CD4-positive, CD25-positive, alpha-beta regulatory T cell (primary cell): ENCODE measurements around the gene MSANTD2. TPM values are rescaled to one million over a fixed set of nuclear protein-coding genes. Genes with fewer than 3 reads are reported as not detected.
A peak's percentile ranks its signal among the peaks of the same experiment; 100 is the strongest.

Experiments
- ATAC-seq, 2 donors: fragments of 150-1000 bp; cut with Tn5 transposase; one replicate each; pipeline ENCODE4 v1.10.0; 2021; ENCODE audit warnings: low read depth in 2 of 2, moderate number of reproducible peaks in 2 of 2, moderate library complexity in 1 of 2
- DNase-seq, 3 donors: peaks; one replicate each; pipeline versions ENCODE4 v3.0.0 to v3.0.0-alpha.2; 2012 to 2022; ENCODE audit warnings: mixed read lengths in 1 of 3
- H3K27ac ChIP-seq: one replicate; pipeline ENCODE4 v1.7.0; 2013; ENCODE audit warnings: mild to moderate bottlenecking, low read length; ENCODE audit not compliant: insufficient read depth, poor library complexity, severe bottlenecking
- H3K27me3 ChIP-seq: one replicate; pipeline ENCODE4 v1.7.0; 2013; ENCODE audit warnings: low read length; ENCODE audit not compliant: control insufficient read depth, insufficient read depth
- H3K36me3 ChIP-seq: one replicate; pipeline ENCODE4 v1.7.0; 2013; ENCODE audit warnings: mild to moderate bottlenecking, low read length, moderate library complexity; ENCODE audit not compliant: control insufficient read depth, insufficient read depth
- H3K4me1 ChIP-seq: 2 replicates; pipeline ENCODE4 v1.7.0; 2013; ENCODE audit warnings: mild to moderate bottlenecking, low read length; ENCODE audit not compliant: insufficient read depth, control insufficient read depth, poor library complexity, severe bottlenecking
- H3K4me3 ChIP-seq: one replicate; pipeline ENCODE4 v1.7.0; 2013; ENCODE audit warnings: low read depth, mild to moderate bottlenecking, low read length, moderate library complexity
- H3K9me3 ChIP-seq, 2 experiments: 1 replicate in 1 of 2; 2 replicates in 1 of 2; pipeline ENCODE4 v1.7.0; 2013; ENCODE audit warnings: low read length in 2 of 2, mild to moderate bottlenecking in 1 of 2, moderate library complexity in 1 of 2; ENCODE audit not compliant: control insufficient read depth in 2 of 2
- H3K27ac Mint-ChIP-seq, 3 donors: one replicate each; pipeline ENCODE4 v1.8.0; 2020 to 2022; ENCODE audit warnings: mild to moderate bottlenecking in 3 of 3, mixed read lengths in 3 of 3, moderate library complexity in 2 of 3
- H3K27me3 Mint-ChIP-seq: one replicate; pipeline ENCODE4 v1.8.0; 2022; ENCODE audit warnings: mild to moderate bottlenecking, mixed read lengths
- H3K36me3 Mint-ChIP-seq: one replicate; pipeline ENCODE4 v1.8.0; 2020; ENCODE audit warnings: mixed read lengths
- H3K4me1 Mint-ChIP-seq, 4 donors: one replicate each; pipeline ENCODE4 v1.8.0; 2020 to 2022; ENCODE audit warnings: mixed read lengths in 4 of 4, mild to moderate bottlenecking in 1 of 4
- H3K4me3 Mint-ChIP-seq, 4 donors: one replicate each; pipeline ENCODE4 v1.8.0; 2020 to 2022; ENCODE audit warnings: mild to moderate bottlenecking in 4 of 4, mixed read lengths in 4 of 4, moderate library complexity in 3 of 4
- H3K9me3 Mint-ChIP-seq, 7 donors: one replicate each; pipeline ENCODE4 v1.8.0; 2020 to 2022; ENCODE audit warnings: mixed read lengths in 7 of 7, mild to moderate bottlenecking in 3 of 7, moderate library complexity in 2 of 7
- polyA plus RNA-seq, 4 donors: library from polyadenylated mRNA; unstranded; fragments of 300-500 nt; fragmentation: Illumina TruSeq; gene quantifications; one replicate each; pipeline ENCODE4 v1.2.3, GENCODE V29; 2021
- total RNA-seq: library from RNA; stranded (reverse); gene quantifications from one replicate; pipeline ENCODE4 v1.2.3, GENCODE V29; 2022

The MSANTD2 gene
- total and polyA plus RNA-seq, 5 donors from 2014 or later: 1.9 to 10.0 (median 4.2) TPM

- peaks cover 59% of the 10 kb centered on the region for H3K27me3 Mint-ChIP-seq
- no peaks in the 10 kb centered on the region for H3K9me3 ChIP-seq
Observed at GRCh38 chr11:124756753-124757227, 43.4 kb downstream of the MSANTD2 start.

GRCh38 chr11:124756033-124756752 is 44.0 kb downstream of the MSANTD2 start:
- ATAC-seq (no peak), DNase-seq (no peak)
- Mint-ChIP-seq H3K36me3 (no peaks in the 10 kb centered on the region), H3K27me3 (peaks cover 53% of the 10 kb centered on the region), H3K4me1 (peaks cover 0 to 28% (median 5%) of the 10 kb centered on the region in 4 donors), H3K9me3 (peaks cover 0 to 2% (median 0%) of the 10 kb centered on the region in 7 donors), H3K27ac (no peak overlapping the region), H3K4me3 (no peak overlapping the region)
- peaks cover 9% of the 10 kb centered on the region for H3K27me3 ChIP-seq
- no peaks in the 10 kb centered on the region for H3K9me3 ChIP-seq
- H3K4me1 ChIP-seq: peaks cover 26% of the 10 kb centered on the region
- H3K27ac ChIP-seq: no peak overlapping the region
- H3K4me3 ChIP-seq: no peak overlapping the region
- H3K36me3 ChIP-seq: no peaks in the 10 kb centered on the region

More at GRCh38 chr11:124756753-124757227, 43.4 kb downstream of the MSANTD2 start:
- no peaks in the 10 kb centered on the region for H3K36me3 Mint-ChIP-seq
- peaks cover 0 to 34% (median 6%) of the 10 kb centered on the region in 4 donors for H3K4me1 Mint-ChIP-seq
- Histone ChIP-seq H3K36me3 (no peaks in the 10 kb centered on the region), H3K27me3 (peaks cover 12% of the 10 kb centered on the region), H3K4me3 (no peak overlapping the region), H3K27ac (no peak overlapping the region), H3K4me1 (peaks cover 32% of the 10 kb centered on the region)
- no peak for DNase-seq
- peaks cover 0 to 2% (median 0%) of the 10 kb centered on the region in 7 donors for H3K9me3 Mint-ChIP-seq
- no peak overlapping the region for H3K27ac Mint-ChIP-seq
- ATAC-seq: no peak
- no peak overlapping the region for H3K4me3 Mint-ChIP-seq

- peaks cover 0 to 2% (median 0%) of the 10 kb centered on the region in 7 donors for H3K9me3 Mint-ChIP-seq
- H3K4me3 Mint-ChIP-seq: no peak overlapping the region
- no peak overlapping the region for H3K4me3 ChIP-seq
- no peak overlapping the region for H3K27ac Mint-ChIP-seq
- ATAC-seq (no peak), DNase-seq (no peak)
- no peaks in the 10 kb centered on the region for H3K36me3 ChIP-seq
- peaks cover 17% of the 10 kb centered on the region for H3K4me1 ChIP-seq
- H3K9me3 ChIP-seq: no peaks in the 10 kb centered on the region
- H3K27me3 Mint-ChIP-seq: peaks cover 49% of the 10 kb centered on the region
- peaks cover 5% of the 10 kb centered on the region for H3K27me3 ChIP-seq
- no peaks in the 10 kb centered on the region for H3K36me3 Mint-ChIP-seq
- peaks cover 0 to 17% (median 5%) of the 10 kb centered on the region in 4 donors for H3K4me1 Mint-ChIP-seq
- no peak overlapping the region for H3K27ac ChIP-seq
Observed at GRCh38 chr11:124754710-124755109, 45.5 kb downstream of the MSANTD2 start.

- H3K27ac Mint-ChIP-seq: no peak overlapping the region
- H3K9me3 ChIP-seq: no peaks in the 10 kb centered on the region
- peaks cover 0 to 15% (median 5%) of the 10 kb centered on the region in 4 donors for H3K4me1 Mint-ChIP-seq
- no peak overlapping the region for H3K4me3 Mint-ChIP-seq
- no peak overlapping the region for H3K4me3 ChIP-seq
- DNase-seq: no peak
- H3K4me1 ChIP-seq: peaks cover 13% of the 10 kb centered on the region
- H3K9me3 Mint-ChIP-seq: peaks cover 0 to 2% (median 0%) of the 10 kb centered on the region in 7 donors
- no peak overlapping the region for H3K27ac ChIP-seq
- H3K27me3 ChIP-seq: peaks cover 5% of the 10 kb centered on the region
- H3K36me3 Mint-ChIP-seq: no peaks in the 10 kb centered on the region
- no peak for ATAC-seq
- H3K27me3 Mint-ChIP-seq: peaks cover 46% of the 10 kb centered on the region
- no peaks in the 10 kb centered on the region for H3K36me3 ChIP-seq
Observed at GRCh38 chr11:124754309-124754708, 45.9 kb downstream of the MSANTD2 start.

- peaks cover 0 to 14% (median 5%) of the 10 kb centered on the region in 4 donors for H3K4me1 Mint-ChIP-seq
- peaks cover 5% of the 10 kb centered on the region for H3K27me3 ChIP-seq
Observed at GRCh38 chr11:124753624-124754023, 46.6 kb downstream of the MSANTD2 start.

GRCh38 chr11:124753205-124753604 is 47.0 kb downstream of the MSANTD2 start:
- H3K4me3 Mint-ChIP-seq: peak overlapping the region in 2 of 4 donors; percentile 29 to 45
- peaks cover 0 to 1% (median 0%) of the 10 kb centered on the region in 7 donors for H3K9me3 Mint-ChIP-seq
- no peak for ATAC-seq
- no peak overlapping the region for H3K27ac Mint-ChIP-seq
- no peak overlapping the region for H3K27ac ChIP-seq
- peaks cover 5% of the 10 kb centered on the region for H3K27me3 ChIP-seq
- H3K27me3 Mint-ChIP-seq: peaks cover 35% of the 10 kb centered on the region
- H3K4me3 ChIP-seq: no peak overlapping the region
- no peaks in the 10 kb centered on the region for H3K36me3 ChIP-seq
- H3K4me1 Mint-ChIP-seq: peaks cover 0 to 12% (median 2%) of the 10 kb centered on the region in 4 donors
- no peaks in the 10 kb centered on the region for H3K9me3 ChIP-seq
- no peak for DNase-seq
- no peaks in the 10 kb centered on the region for H3K36me3 Mint-ChIP-seq
- H3K4me1 ChIP-seq: peaks cover 2% of the 10 kb centered on the region

More at GRCh38 chr11:124753624-124754023, 46.6 kb downstream of the MSANTD2 start:
- H3K27ac Mint-ChIP-seq: no peak overlapping the region
- H3K4me3 Mint-ChIP-seq: peak overlapping the region in 1 of 4 donors; percentile 45
- no peak overlapping the region for H3K27ac ChIP-seq
- H3K9me3 Mint-ChIP-seq: peaks cover 0 to 2% (median 0%) of the 10 kb centered on the region in 7 donors
- no peak overlapping the region for H3K4me3 ChIP-seq
- H3K36me3 ChIP-seq: no peaks in the 10 kb centered on the region
- H3K27me3 Mint-ChIP-seq: peaks cover 39% of the 10 kb centered on the region
- H3K9me3 ChIP-seq: no peaks in the 10 kb centered on the region
- ATAC-seq: no peak
- peaks cover 6% of the 10 kb centered on the region for H3K4me1 ChIP-seq
- no peaks in the 10 kb centered on the region for H3K36me3 Mint-ChIP-seq
- DNase-seq: no peak

GRCh38 chr11:124752471-124753102 is 47.6 kb downstream of the MSANTD2 start:
- Mint-ChIP-seq H3K4me1 (peaks cover 0 to 10% (median 0%) of the 10 kb centered on the region in 4 donors), H3K4me3 (peak overlapping the region in 1 of 4 donors; percentile 45), H3K9me3 (peaks cover 0 to 1% (median 0%) of the 10 kb centered on the region in 7 donors), H3K36me3 (no peaks in the 10 kb centered on the region), H3K27me3 (peaks cover 29% of the 10 kb centered on the region), H3K27ac (peak overlapping the region in 1 of 3 donors; percentile 93)
- H3K27me3 ChIP-seq: peaks cover 1% of the 10 kb centered on the region
- no peak overlapping the region for H3K4me3 ChIP-seq
- no peaks in the 10 kb centered on the region for H3K4me1 ChIP-seq
- no peaks in the 10 kb centered on the region for H3K9me3 ChIP-seq
- H3K36me3 ChIP-seq: no peaks in the 10 kb centered on the region
- DNase-seq (no peak), ATAC-seq (no peak)
- H3K27ac ChIP-seq: no peak overlapping the region
